Activated naive CD4-positive, alpha-beta T cell (primary cell): ENCODE data around the gene LHX6.

ENCODE experiments used
- DNase-seq, 4 experiments: peaks; one replicate each; lab custom pipeline; 2025; lab: John Stamatoyannopoulos, UW

LHX6 gene

DNA sequence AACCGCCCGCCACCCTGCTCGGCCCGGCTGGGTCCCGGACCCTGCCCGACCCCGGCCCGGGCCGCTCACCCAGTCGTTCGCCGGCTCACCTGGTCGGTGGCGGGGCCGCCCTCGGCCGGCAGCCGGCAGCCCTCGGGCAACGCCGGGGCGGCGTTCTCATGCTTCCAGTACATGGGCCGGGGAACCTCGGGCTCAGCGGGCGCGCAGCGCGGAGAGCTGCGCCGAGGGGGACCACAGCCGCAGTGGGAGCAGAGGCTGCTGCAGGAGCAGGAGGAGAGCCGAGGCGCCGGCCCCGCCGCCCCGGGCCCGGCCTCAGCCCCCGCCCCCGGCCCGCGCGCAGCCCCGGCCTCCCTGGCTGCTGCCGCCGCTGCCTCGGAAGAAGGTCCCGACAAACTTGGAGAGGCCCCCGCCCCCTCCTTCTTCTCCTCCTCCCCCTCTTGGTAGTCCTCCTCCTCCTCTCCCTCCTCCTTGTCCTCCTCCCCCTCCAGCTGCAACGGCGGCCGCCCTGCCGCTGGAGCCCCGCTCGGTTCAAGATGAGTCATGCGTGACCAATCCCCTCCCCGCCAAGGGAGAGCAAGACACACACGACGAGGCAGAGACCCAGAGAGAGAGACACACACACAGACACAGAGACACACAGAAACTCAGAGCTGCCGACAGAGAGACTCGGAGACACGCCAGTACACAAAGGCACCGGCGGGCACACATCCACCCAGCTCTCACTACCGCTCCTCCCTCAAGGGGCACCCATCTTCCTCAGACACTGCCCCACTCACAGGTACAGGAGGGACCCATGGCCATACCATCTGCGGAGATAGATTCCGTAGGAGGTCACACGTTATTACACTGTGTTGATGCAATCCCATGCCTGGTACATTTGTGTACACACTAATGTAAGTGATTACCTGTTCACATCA, at the start of gene LHX6:
Gene LHX6 (minus strand): TSS at position 390 of the 917 bp plus-strand sequence. CDS start 217 bp downstream, at position 173.
- DNase-seq = no peak

DNA sequence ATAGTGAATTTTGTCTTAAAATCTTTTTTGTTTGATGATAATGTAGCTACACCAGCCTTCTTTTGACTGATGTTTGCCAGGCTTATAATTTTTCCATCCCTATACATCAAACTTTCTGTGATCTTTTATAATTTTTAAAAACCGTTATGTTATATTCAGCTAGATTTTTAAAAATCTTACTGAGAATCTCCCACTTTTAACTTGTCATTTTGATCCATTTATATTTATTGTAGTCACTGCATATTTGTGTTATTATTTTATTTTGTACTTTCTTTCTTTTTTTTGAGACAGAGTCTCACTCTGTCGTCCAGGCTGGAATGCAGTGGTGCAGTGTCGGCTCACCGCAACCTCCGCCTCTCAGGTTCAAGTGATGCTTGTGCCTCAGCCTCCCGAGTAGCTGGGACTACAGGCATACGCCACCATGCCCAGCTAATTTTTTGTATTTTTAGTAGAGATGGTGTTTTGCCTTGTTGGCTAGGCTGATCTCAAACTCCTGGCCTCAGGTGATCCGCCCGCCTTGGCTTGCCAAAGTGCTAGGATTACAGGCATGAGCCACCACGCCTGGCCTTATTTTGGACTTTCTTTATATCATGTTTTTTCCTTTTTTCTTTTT, 48.6 kb upstream of the LHX6 start:
- DNase-seq = no peak

DNA sequence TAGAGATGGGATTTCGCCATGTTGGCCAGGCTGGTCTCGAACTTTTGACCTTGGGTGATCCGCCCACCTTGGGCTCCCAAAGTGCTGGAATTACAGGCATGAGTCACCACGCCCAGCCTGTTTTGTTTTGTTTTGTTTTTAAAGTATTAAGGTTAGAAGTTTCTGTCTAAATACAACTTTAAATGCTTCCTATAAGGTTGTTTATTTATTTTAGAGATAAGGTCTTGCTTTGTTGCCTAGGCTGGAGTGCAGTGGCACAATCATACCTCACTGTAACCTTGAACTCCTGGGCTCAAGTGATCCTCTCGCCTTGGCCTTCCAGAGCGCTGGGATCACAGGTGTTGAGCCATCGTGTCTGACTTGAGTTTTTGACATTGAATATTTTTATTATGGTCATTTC, 47.3 kb upstream of the LHX6 start:
- no peak for DNase-seq

DNA sequence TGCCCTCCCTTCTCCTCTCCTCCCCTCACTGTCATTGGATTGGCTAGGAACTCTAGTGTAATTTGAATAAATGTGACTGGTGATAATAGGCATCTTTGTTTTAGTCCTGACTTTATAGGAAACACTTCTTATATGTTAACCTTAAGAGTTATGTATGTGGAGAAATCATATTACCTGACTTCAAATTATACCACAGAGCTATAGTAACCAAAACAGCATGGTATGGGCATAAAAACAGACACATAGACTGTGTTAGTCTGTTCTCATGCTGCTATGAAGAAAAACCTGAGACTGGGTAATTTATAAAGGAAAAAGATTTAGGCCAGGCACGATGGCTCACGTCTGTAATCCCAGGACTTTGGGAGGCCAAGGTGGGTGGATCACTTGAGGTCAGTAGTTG, 45.3 kb upstream of the LHX6 start:
- no peak for DNase-seq

DNA sequence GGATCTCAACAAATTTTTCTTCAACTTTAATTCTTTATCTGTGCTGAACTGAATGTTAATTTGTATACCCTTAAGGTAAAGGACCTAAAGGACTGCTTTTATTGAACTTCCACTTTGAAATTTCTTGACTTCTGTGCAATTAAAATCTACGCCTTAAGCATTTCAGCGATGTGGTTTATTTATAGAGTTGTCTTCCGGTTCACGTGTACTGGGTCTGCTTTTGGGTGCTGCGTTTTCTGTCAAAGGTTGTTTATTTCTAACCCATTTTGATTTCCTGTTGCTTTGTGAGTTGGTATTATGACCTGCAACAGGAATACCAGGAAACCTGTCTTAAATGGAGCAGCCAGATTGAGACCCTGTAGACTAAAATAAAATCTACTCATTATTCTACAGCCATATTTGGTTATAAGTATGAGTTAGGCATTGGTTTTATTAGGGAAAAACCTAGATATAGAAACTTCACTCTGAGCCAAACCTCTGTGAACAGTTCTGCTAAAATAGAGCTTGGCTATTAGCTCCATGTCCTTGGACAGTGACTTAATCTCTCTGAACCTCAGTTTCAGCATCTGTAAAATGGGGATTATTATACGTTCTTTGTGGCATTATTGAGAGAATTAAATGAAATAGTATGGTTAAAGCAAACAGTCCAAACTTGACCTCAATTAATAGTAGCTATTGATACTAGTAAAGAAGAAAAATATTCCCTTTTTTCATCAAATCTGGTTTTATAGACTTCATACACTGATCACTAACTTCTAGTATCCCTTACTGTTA, 39.5 kb upstream of the LHX6 start:
- DNase-seq = no peak

DNA sequence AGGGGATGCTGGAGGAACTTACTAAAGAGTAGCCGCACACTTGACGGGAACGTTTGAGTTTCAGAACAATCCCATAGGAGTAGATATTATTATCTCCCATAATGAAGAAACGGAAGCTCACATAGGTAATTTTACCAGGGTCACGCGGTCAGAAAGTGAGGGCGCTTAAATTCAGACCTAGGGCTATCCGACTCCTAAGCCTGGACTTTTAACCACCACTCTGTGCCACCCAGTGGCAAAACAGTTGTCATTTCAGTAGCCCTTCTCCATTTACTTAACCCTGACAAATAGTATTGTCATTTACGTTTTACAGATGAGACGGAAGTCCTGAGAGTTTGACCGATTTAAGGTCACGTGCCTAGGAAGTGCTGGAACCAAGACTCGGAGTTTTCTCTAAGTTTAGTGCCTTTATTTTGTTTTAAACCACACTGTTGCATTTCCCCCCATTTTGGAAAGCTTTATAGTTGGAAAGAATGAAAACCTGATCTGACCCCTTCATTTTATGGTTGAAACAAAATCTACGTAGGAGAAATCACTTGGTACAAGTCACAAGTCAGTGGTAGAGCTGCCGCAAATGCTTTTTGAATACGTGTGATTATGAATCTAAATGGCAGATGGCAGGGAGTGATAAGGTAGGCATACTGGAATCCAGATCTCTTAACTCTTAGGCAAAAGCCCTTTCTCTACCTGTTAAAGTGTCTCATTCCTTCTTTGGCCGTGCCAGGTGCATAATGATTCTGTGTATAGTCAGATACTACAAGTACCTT, 36.6 kb upstream of the LHX6 start:
- DNase-seq = peak in 1 of 4 experiments; percentile 11

DNA sequence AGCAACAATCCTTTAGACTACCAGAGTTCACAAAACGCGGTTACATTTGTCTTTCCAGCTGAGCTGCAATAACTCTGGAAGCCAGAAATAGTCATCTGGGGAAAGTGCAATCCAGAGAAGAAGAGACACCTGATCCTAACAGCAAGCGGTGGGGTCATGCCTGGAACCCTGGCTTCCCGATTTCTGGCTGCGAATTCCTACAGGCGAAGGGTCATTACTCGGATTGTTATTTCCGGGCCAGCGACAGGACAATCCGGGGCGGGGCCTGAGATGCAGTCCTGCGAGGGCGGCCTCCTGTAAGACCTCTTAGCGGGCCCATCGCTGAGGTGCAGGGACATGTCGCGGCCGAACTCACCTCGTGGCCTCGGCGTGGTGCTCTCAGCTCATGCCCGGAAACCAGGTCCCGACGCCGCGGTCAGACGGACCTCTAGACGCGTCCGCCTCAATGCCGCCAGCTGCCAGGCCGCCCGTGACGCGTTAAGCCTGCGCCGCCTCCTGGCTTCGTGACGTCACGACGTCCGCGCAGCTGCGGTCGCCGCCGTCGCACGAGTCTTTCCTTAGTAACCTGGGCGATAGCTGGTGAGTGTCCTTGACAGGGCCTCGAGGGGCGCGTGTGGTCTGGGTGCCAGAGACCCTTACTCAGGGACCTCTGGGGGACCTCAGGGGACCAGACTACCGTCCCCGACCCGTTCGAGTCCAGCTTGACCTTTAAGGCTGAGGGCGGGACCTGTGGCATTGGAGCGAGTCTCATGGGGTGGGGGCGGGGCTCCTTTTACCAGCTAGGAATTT, 35.8 kb upstream of the LHX6 start, which contains the start of the genes MRRF and RBM18:
Gene MRRF (plus strand): TSS at position 523 of the 789 bp plus-strand sequence. CDS start 6,010 bp downstream, outside the sequence.
Gene RBM18 (minus strand): TSS at position 481 of the 789 bp plus-strand sequence. CDS start 3,348 bp downstream, outside the sequence.
- DNase-seq = peak; percentile 61 to 81 (median 70)

DNA sequence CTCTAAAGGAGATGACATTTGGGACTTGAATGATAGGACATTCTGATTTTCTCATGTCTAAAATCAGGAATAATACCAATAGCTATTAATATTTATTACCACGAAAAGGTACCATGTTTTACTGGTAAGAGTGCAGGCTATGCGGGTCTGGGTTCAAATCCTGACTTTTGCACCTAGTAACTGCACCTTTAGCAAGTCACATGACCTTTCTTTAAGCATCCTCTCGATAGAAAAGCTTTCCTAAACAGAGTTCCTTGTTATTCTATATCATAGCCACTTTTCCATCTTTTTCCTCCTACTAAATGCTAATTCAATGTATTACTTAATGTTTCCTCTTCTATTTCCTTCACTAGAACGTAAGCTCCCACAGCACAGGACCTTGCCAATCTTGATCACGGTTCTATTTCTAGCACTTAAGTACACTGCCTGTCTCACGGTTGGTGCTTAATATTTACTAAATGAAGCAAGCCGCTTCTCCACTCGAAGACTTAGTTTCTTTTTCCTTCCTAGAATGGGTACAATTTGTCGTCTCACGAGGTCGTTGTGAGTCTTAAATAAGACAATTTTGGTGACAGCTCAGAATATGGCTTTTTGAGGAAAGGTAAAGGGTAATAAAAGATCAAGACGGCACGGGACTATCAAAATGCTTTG, 35.1 kb upstream of the LHX6 start:
- DNase-seq = no peak

DNA sequence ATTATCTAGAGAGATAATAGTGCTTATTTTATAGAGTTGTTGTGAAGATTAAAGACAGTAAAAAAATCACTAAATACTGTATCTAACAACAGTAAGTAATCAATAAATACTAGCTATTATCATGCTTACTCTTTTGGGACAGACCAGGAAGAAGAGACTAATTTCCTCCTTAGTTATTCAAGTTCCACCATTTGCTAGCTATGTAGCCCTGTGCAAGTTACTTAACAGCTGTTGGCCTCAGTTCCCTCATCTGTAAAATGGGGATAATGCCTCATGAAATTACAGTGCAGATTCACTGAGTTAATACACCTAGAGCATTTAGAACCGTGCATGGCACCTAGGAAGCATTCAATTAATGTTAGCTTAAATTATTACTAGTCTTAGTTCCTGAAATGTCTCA, 33.3 kb upstream of the LHX6 start:
- no peak for DNase-seq

DNA sequence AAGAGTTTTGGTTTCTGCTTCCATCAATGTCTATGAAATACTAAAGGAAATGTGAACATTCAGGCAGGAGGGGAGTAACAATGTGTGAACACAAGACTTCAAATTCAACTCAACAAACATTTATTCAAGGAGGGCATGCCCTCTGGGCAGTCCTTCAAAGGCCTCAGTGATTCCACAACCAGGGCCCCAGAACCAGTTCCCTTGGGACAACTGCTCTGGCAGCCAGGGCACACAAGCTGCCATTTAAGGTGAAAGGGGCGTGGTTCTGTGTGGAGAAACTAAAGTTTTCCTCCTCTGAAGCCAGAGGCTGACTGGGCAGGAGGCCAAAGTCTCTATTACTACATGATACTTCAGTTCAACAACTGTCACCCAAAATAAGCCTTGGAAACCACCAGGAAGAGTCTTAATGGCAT, 32.7 kb upstream of the LHX6 start:
- DNase-seq = no peak

DNA sequence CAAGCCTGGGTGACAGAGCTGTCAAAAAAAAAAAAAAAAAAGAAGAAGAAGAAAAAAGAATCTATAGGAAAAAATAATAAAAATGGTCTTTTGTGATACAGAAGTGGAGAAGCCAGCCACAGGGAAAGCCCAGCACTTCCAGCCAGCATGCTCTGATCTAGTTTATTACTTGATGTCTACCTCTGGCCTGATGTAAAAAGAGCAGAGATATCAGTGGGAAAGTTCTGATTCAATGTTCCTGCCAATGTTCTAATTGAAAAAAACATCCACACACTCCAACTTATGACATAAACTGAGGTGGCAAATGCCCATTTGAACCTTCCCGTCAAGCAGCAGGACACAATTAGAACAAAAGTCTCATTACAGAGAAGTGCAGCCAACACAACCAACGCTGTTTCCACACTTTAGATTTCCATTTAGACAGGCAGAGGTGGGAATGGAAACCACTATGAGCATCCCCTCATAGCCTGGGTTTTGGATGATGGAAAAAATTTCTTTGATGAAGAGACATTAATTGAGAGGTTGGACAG, 30.2 kb upstream of the LHX6 start:
- no peak for DNase-seq

DNA sequence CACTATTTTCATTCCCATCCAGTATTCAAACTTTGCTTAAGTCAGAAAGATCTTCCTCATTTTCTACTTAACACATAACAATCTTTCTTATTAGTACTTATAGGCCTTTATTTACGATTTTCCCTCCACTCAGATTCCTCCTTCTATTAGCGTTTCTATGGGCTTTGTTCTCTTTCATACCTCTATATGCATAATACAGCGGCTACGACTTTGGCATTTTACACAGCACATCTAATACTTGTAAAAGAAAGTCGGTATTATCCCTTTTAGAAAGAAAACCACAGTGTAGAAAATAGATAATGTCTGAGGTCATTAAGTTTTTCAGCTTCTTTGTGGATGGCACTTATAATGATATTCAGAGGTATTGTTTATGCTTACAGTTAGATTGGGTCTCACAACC, 27.4 kb upstream of the LHX6 start:
- no peak for DNase-seq

DNA sequence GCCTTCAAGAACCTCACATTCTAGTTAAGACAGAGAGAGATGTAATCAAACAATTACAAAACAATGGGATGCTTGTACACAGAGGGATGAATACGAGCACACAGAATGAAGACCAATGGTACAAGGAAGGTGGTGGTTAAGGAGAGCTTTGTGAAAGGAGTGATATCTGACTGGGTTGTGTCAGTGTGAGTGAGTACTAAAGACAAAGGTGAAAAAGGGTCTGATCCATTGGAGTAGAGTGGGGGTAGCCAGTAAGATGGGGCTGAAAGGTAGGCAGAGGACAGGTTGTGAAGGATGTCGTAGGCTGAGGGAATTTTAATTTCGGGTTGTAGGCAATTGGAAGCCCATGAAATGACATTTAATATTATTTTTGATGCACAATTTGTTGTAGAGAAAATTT, 26.0 kb upstream of the LHX6 start:
- DNase-seq = no peak

DNA sequence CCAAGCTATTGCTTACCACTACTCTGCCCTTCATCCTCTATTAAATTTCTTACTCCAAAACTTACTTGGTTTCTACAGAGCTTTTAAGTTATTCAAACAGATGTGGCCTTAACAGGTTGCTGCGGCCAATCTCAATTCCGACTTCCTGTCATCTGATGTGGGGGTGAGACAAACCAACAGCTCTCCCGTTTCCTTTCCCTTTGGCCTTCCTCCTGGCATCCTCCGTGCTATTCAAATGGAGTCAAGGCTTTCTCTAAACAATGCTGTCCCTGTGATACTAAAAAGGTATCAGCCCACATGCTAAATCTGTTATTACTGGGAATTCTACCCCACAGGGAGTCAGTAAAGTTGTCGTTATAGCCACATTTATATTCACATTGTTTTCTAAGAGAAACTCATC, 24.0 kb upstream of the LHX6 start:
- DNase-seq = no peak

DNA sequence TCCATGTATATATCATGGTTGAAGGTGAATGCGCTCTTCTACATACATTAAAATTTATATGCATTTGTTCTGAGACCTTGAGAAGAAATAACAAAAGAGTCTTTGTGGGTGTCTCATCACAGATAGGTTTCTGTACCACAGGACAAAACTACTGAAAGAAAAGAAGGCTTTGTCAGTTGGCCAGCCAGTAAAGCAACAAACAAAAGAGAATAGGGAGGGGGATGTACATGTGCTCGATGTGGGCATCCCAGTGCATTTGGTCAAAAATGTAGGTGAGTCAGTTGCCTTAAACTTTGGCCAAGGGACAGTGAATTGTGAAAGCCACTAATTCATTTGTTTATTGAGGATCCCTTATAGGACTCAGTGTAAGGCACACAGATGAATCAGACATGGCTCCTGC, 22.6 kb upstream of the LHX6 start:
- no peak for DNase-seq

DNA sequence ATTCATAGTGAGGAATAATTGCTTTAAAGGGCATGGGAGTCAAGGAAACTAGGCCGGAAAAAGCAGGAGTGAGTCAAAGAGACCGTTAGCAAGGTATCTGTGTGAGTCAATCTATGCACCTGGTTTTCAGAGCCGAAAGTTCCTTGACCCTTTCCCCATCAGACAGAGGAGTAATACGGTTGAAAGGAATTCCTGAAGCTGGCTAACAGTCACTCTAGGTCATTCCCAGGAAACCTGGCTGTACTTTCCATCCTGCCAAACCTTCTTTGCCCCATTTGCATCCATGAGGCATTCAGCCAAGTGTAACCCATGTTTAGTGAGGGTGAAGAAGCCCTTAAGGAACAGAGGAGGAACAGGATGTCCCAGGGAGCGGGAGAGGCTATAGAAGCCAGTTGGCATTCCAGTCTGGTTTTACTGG, 19.7 kb upstream of the LHX6 start:
- DNase-seq = no peak

DNA sequence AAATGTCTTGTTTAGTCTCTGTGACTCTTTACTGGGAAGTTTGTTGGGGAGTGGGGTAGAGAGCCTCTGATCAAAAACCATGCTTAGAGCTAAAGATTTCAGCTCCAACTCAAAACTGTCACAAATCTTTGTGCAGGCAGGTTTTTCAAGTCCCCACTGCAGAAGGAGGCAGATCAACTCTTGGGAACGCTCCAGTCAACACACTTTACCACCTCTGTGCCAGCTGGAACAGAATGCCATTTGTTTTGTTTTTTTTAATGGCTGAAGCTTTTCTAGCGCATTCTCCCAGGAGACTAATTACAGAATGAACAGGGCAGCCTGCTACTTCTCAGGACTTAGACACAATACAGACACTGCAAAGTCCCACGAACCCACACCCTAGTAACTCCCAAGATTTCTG, 17.9 kb upstream of the LHX6 start:
- no peak for DNase-seq

DNA sequence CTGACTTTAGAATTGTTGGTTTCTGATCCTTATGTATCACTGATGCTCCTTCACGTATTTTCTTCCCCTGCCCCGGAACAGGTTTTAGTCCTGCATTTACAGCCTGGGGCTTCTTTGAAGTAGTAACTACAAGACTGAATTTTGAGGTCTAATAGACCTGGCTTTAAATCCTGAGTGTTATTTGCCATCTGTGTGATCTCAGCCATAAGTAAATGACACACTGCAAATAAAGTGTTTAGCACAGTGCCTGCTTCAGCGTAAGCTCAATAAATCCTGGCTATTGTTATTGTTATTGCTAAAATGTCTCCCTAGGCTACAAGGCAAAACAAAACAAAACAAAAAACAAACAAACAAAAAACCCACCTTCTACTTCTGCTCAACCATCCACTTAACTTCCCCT, 15.6 kb upstream of the LHX6 start:
- DNase-seq = no peak

DNA sequence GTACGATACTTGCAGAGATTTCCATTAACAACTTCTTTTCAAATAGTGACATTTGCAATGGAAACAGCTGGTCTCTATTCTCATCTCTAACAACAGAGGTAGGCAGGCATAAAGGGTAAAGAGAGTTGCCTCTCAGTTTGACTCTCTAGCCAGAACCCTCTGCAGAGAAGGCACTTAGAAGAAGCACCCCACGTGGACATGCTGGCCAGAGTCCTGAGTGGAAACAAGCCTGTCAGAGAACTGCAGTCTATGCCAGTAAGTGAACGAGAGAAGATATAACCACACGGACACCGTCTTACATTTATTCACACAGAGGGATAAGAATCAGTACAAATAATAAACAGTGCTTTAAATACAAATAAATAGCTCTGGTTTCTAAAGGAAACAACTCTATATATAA, 11.0 kb upstream of the LHX6 start:
- no peak for DNase-seq

DNA sequence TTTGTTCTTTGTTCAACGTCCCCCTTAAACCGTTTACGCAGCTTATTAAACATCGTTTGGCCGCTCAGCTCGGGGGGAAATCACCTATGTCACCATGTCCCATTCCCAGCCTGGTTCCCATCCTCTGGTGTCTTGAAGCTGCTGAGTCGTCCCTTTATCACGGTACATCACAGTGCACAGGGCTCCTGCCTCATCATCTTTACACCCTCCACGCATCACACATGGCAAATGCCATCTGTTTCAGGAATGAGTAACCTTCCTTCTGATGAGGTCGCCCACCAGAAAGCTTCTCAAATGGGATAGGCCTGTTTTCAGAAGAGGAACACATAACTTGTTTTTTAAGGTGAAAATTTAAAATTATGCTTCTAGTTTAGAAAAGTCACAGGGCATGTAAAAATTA, 7.9 kb upstream of the LHX6 start:
- no peak for DNase-seq
